Mesenchymal stem cell (in vitro differentiated cells and primary cell): ENCODE measurements around the gene DUSP18.

Experiments
- DNase-seq: peaks from one replicate; pipeline ENCODE4 v3.0.0-alpha.2; 2013
- H2AFZ ChIP-seq: one replicate; pipeline ENCODE4 v1.6.1; 2013; ENCODE audit warnings: low read depth, mild to moderate bottlenecking, control low read depth, inconsistent platforms, low read length, moderate library complexity
- H2AK5ac ChIP-seq: 2 replicates; pipeline ENCODE4 v1.6.1; 2013; ENCODE audit warnings: low read length, moderate library complexity, mild to moderate bottlenecking, inconsistent platforms; ENCODE audit not compliant: severe bottlenecking
- H2BK120ac ChIP-seq: one replicate; pipeline ENCODE4 v1.6.1; 2013; ENCODE audit warnings: low read depth, mild to moderate bottlenecking, inconsistent platforms, low read length, moderate library complexity
- H2BK12ac ChIP-seq, 2 experiments: one replicate each; pipeline ENCODE4 v1.6.1; 2013; ENCODE audit warnings: inconsistent platforms in 2 of 2, low read length in 2 of 2, mild to moderate bottlenecking in 2 of 2, moderate library complexity in 2 of 2, control low read depth in 1 of 2
- H2BK15ac ChIP-seq: one replicate; pipeline ENCODE4 v1.6.1; 2013; ENCODE audit warnings: mild to moderate bottlenecking, low read depth, inconsistent platforms; ENCODE audit not compliant: poor library complexity, severe bottlenecking
- H2BK5ac ChIP-seq: 2 replicates; pipeline ENCODE4 v1.6.1; 2013; ENCODE audit warnings: low read depth, mild to moderate bottlenecking, low read length, control low read depth, inconsistent platforms; ENCODE audit not compliant: poor library complexity, severe bottlenecking
- H3K14ac ChIP-seq, 2 experiments: one replicate each; pipeline ENCODE4 v1.6.1; 2013; ENCODE audit warnings: inconsistent platforms in 2 of 2, low read length in 2 of 2, control low read depth in 1 of 2, mild to moderate bottlenecking in 1 of 2, moderate library complexity in 1 of 2
- H3K18ac ChIP-seq, 2 experiments: one replicate each; pipeline ENCODE4 v1.6.1; 2013; ENCODE audit warnings: inconsistent platforms in 2 of 2, low read length in 2 of 2, control low read depth in 1 of 2, low read depth in 1 of 2, mild to moderate bottlenecking in 1 of 2
- H3K23ac ChIP-seq, 2 experiments: one replicate each; pipeline ENCODE4 v1.6.1; 2013; ENCODE audit warnings: inconsistent platforms in 2 of 2, low read length in 2 of 2, mild to moderate bottlenecking in 2 of 2, moderate library complexity in 2 of 2, control low read depth in 1 of 2
- H3K27ac ChIP-seq: 2 replicates; pipeline ENCODE4 v1.5.1; 2013; ENCODE audit warnings: mild to moderate bottlenecking, moderate library complexity, low read length, control low read depth, inconsistent platforms; ENCODE audit not compliant: poor library complexity, severe bottlenecking
- H3K27me3 ChIP-seq, 2 experiments: 2 replicates each; pipeline versions ENCODE4 v1.6.1 to v1.7.0; 2013; ENCODE audit warnings: low read length in 2 of 2, mild to moderate bottlenecking in 2 of 2, moderate library complexity in 2 of 2, control low read depth in 1 of 2, inconsistent platforms in 1 of 2; ENCODE audit not compliant: control insufficient read depth in 1 of 2, insufficient read depth in 1 of 2
- H3K36me3 ChIP-seq, 2 experiments: 2 replicates each; pipeline versions ENCODE4 v1.6.1 to v1.7.0; 2013; ENCODE audit warnings: low read length in 2 of 2, control low read depth in 1 of 2, inconsistent platforms in 1 of 2, low read depth in 1 of 2, mild to moderate bottlenecking in 1 of 2; ENCODE audit not compliant: insufficient read depth in 2 of 2, control insufficient read depth in 1 of 2
- H3K4ac ChIP-seq, 2 experiments: one replicate each; pipeline ENCODE4 v1.6.1; 2013; ENCODE audit warnings: inconsistent platforms in 2 of 2, low read length in 2 of 2, mild to moderate bottlenecking in 2 of 2, moderate library complexity in 2 of 2, control low read depth in 1 of 2, low read depth in 1 of 2
- H3K4me1 ChIP-seq: 2 replicates; pipeline ENCODE4 v1.6.1; 2013; ENCODE audit warnings: low read depth, low read length, control low read depth; ENCODE audit not compliant: control insufficient read depth, insufficient read depth
- H3K4me2 ChIP-seq: 2 replicates; pipeline ENCODE4 v1.6.1; 2013; ENCODE audit warnings: low read length, mild to moderate bottlenecking, inconsistent platforms; ENCODE audit not compliant: poor library complexity, severe bottlenecking
- H3K4me3 ChIP-seq, 2 experiments: 2 replicates each; pipeline versions ENCODE4 v1.5.1 to v1.7.0; 2013; ENCODE audit warnings: low read length in 2 of 2, mild to moderate bottlenecking in 2 of 2, control low read depth in 1 of 2, low read depth in 1 of 2; ENCODE audit not compliant: insufficient read depth in 1 of 2
- H3K79me1 ChIP-seq: replicated peaks from 2 replicates; pipeline ENCODE4 v1.6.1; 2013; ENCODE audit warnings: mild to moderate bottlenecking, control low read depth, low read length, inconsistent platforms; ENCODE audit not compliant: poor library complexity, severe bottlenecking
- H3K9ac ChIP-seq: 2 replicates; pipeline ENCODE4 v1.7.0; 2013; ENCODE audit warnings: mild to moderate bottlenecking, low read length, moderate library complexity
- H3K9me3 ChIP-seq: 2 replicates; pipeline ENCODE4 v1.7.0; 2013; ENCODE audit warnings: mild to moderate bottlenecking, low read length; ENCODE audit not compliant: control insufficient read depth
- H4K8ac ChIP-seq: one replicate; pipeline ENCODE4 v1.6.1; 2013; ENCODE audit warnings: inconsistent platforms, mild to moderate bottlenecking, low read length, moderate library complexity
- H4K91ac ChIP-seq: one replicate; pipeline ENCODE4 v1.6.1; 2013; ENCODE audit warnings: mild to moderate bottlenecking, low read length, inconsistent platforms
- WGBS: methylation state at CpG from one replicate; pipeline ENCODE4 v1.1.7; 2013; ENCODE audit warnings: mixed read lengths; 5-methylcytosine and 5-hydroxymethylcytosine counted together

Gene DUSP18

GRCh38 chr22:30665266-30665665, 2.4 kb downstream of the DUSP18 start:
- H3K4me1 ChIP-seq, result peaks cover 9% of the 10 kb centered on the region
- peak overlapping the region in 1 of 2 experiments; percentile 20 for H3K4me3 ChIP-seq
- H2BK5ac ChIP-seq, result no peak overlapping the region
- peaks cover 26 to 37% of the 10 kb centered on the region in 2 experiments for H3K36me3 ChIP-seq
- H3K9ac ChIP-seq, result no peak overlapping the region
- H2AFZ ChIP-seq, result no peak overlapping the region
- H3K27me3 ChIP-seq, result no peaks in the 10 kb centered on the region
- no peak overlapping the region for H3K27ac ChIP-seq
- no peak for DNase-seq
- H4K91ac ChIP-seq, result no peak overlapping the region
- H2BK12ac ChIP-seq, result no peak overlapping the region
- no peak overlapping the region for H2BK15ac ChIP-seq
- no peak overlapping the region for H3K14ac ChIP-seq
- no peak overlapping the region for H3K4me2 ChIP-seq
- WGBS, result 81% methylated on average over 2 of the region's 2 CpGs
- no peak overlapping the region for H4K8ac ChIP-seq
- H2AK5ac ChIP-seq, result no peak overlapping the region
- H3K18ac ChIP-seq, result no peak overlapping the region
- no peak overlapping the region for H2BK120ac ChIP-seq
- no peak overlapping the region for H3K4ac ChIP-seq
- H3K23ac ChIP-seq, result no peak overlapping the region
- H3K79me1 ChIP-seq, result peaks cover 22% of the 10 kb centered on the region
- no peaks in the 10 kb centered on the region for H3K9me3 ChIP-seq

GRCh38 chr22:30664798-30665197, 2.9 kb downstream of the DUSP18 start:
- peak overlapping the region; percentile 65 for H2AFZ ChIP-seq
- no peak overlapping the region for H3K23ac ChIP-seq
- H3K14ac ChIP-seq, result no peak overlapping the region
- DNase-seq, result no peak
- no peak overlapping the region for H3K27ac ChIP-seq
- H3K4me3 ChIP-seq, result no peak overlapping the region
- H3K36me3 ChIP-seq, result peaks cover 26 to 41% of the 10 kb centered on the region in 2 experiments
- peaks cover 22% of the 10 kb centered on the region for H3K79me1 ChIP-seq
- no peak overlapping the region for H4K8ac ChIP-seq
- H3K4me1 ChIP-seq, result peaks cover 9% of the 10 kb centered on the region
- no peak overlapping the region for H4K91ac ChIP-seq
- H3K18ac ChIP-seq, result no peak overlapping the region
- no peaks in the 10 kb centered on the region for H3K27me3 ChIP-seq
- H2BK5ac ChIP-seq, result no peak overlapping the region
- 96% methylated on average over 13 of the region's 13 CpGs for WGBS
- no peak overlapping the region for H3K4me2 ChIP-seq
- no peak overlapping the region for H2AK5ac ChIP-seq
- no peaks in the 10 kb centered on the region for H3K9me3 ChIP-seq
- no peak overlapping the region for H2BK15ac ChIP-seq
- H2BK12ac ChIP-seq, result no peak overlapping the region
- H3K9ac ChIP-seq, result no peak overlapping the region
- no peak overlapping the region for H3K4ac ChIP-seq
- H2BK120ac ChIP-seq, result no peak overlapping the region

- H3K4ac ChIP-seq, result no peak overlapping the region
- H3K36me3 ChIP-seq, result peaks cover 26 to 50% of the 10 kb centered on the region in 2 experiments
- H3K23ac ChIP-seq, result no peak overlapping the region
- H2AFZ ChIP-seq, result no peak overlapping the region
- H4K91ac ChIP-seq, result no peak overlapping the region
- H3K4me3 ChIP-seq, result no peak overlapping the region
- DNase-seq, result no peak
- H3K27ac ChIP-seq, result no peak overlapping the region
- H2BK5ac ChIP-seq, result no peak overlapping the region
- no peak overlapping the region for H2AK5ac ChIP-seq
- no peak overlapping the region for H3K9ac ChIP-seq
- H4K8ac ChIP-seq, result no peak overlapping the region
- H3K4me2 ChIP-seq, result no peak overlapping the region
- peaks cover 2% of the 10 kb centered on the region for H3K4me1 ChIP-seq
- H3K18ac ChIP-seq, result no peak overlapping the region
- H3K27me3 ChIP-seq, result no peaks in the 10 kb centered on the region
- H3K79me1 ChIP-seq, result peaks cover 16% of the 10 kb centered on the region
- H2BK120ac ChIP-seq, result no peak overlapping the region
- H2BK12ac ChIP-seq, result no peak overlapping the region
- H2BK15ac ChIP-seq, result no peak overlapping the region
- no peak overlapping the region for H3K14ac ChIP-seq
- H3K9me3 ChIP-seq, result no peaks in the 10 kb centered on the region
- 98% methylated on average over 3 of the region's 4 CpGs for WGBS
These were observed 5.6 kb downstream of the DUSP18 start for GRCh38 chr22:30662040-30662439.

GRCh38 chr22:30655532-30655931, 12.1 kb downstream of the DUSP18 start:
- no peak overlapping the region for H2AK5ac ChIP-seq
- no peak overlapping the region for H3K4ac ChIP-seq
- no peak overlapping the region for H2BK12ac ChIP-seq
- no peak overlapping the region for H3K4me3 ChIP-seq
- no peak overlapping the region for H2BK5ac ChIP-seq
- no peak overlapping the region for H2BK15ac ChIP-seq
- H3K23ac ChIP-seq, result no peak overlapping the region
- H4K8ac ChIP-seq, result no peak overlapping the region
- DNase-seq, result no peak
- H3K79me1 ChIP-seq, result peaks cover 1% of the 10 kb centered on the region
- H3K18ac ChIP-seq, result no peak overlapping the region
- H4K91ac ChIP-seq, result no peak overlapping the region
- peaks cover 6 to 30% of the 10 kb centered on the region in 2 experiments for H3K36me3 ChIP-seq
- H3K14ac ChIP-seq, result no peak overlapping the region
- H3K4me1 ChIP-seq, result peaks cover under 1% of the 10 kb centered on the region
- H2BK120ac ChIP-seq, result no peak overlapping the region
- H3K9me3 ChIP-seq, result no peaks in the 10 kb centered on the region
- no peaks in the 10 kb centered on the region for H3K27me3 ChIP-seq
- H3K4me2 ChIP-seq, result no peak overlapping the region
- no peak overlapping the region for H3K27ac ChIP-seq
- 37% methylated on average over 2 of the region's 3 CpGs for WGBS
- no peak overlapping the region for H2AFZ ChIP-seq
- no peak overlapping the region for H3K9ac ChIP-seq
